GM19099 (cell line): ENCODE results near the gene LRRC46.

Experiments used
- POLR2A ChIP-seq: IDR thresholded peaks from 3 replicates; pipeline ENCODE4 v1.6.1; 2011; ENCODE audit warnings: low read depth; ENCODE audit not compliant: insufficient read length; ENCODE audit errors: extremely low read depth

LRRC46 gene

GRCh38 chr17:47869114-47869513 lies 37.6 kb downstream of the LRRC46 start:
- no peak for TF ChIP-seq POLR2A

- TF ChIP-seq POLR2A, result no peak
Measured at GRCh38 chr17:47870056-47870455, 38.6 kb downstream of the LRRC46 start.

- no peak for TF ChIP-seq POLR2A
Measured at GRCh38 chr17:47871048-47871447, 39.6 kb downstream of the LRRC46 start.

- no peak for TF ChIP-seq POLR2A
Measured at GRCh38 chr17:47872019-47872650, 40.7 kb downstream of the LRRC46 start.

- TF ChIP-seq POLR2A, result no peak
Measured at GRCh38 chr17:47872651-47873161, 41.2 kb downstream of the LRRC46 start.

- no peak for TF ChIP-seq POLR2A
Measured at GRCh38 chr17:47873200-47874090, 42.0 kb downstream of the LRRC46 start.

- no peak for TF ChIP-seq POLR2A
Measured at GRCh38 chr17:47875011-47875985, 43.8 kb downstream of the LRRC46 start.

- TF ChIP-seq POLR2A, result no peak
Measured at GRCh38 chr17:47877368-47878034, 46.0 kb downstream of the LRRC46 start.

- no peak for TF ChIP-seq POLR2A
Measured at GRCh38 chr17:47878203-47879027, 46.9 kb downstream of the LRRC46 start.

- TF ChIP-seq POLR2A, result no peak
Measured at GRCh38 chr17:47879028-47879585, 47.6 kb downstream of the LRRC46 start.

- no peak for TF ChIP-seq POLR2A
Measured at GRCh38 chr17:47879776-47880454, 48.4 kb downstream of the LRRC46 start.

GRCh38 chr17:47882247-47882646 lies 50.8 kb downstream of the LRRC46 start:
- TF ChIP-seq POLR2A, result no peak

- no peak for TF ChIP-seq POLR2A
Measured at GRCh38 chr17:47882695-47883588, 51.5 kb downstream of the LRRC46 start.
